Body of pancreas (tissue), 4 donors: ENCODE data around the gene PLPP1.

ENCODE experiments used
- POLR2A ChIP-seq, 3 donors: fragments of 450-650 bp; IDR thresholded peaks; one replicate each; pipeline ENCODE4 v1.6.1; 2016; ENCODE audit warnings: antibody characterized with exemption in 3 of 3, mild to moderate bottlenecking in 2 of 3
- TF ChIP-seq, protein P1 (sequence below), 7 experiments: fragments of 450-650 bp in 4 of 7; fragments of 200-600 bp in 3 of 7; sonication (generic) in 3 of 7; IDR thresholded peaks; one replicate each; pipeline ENCODE4 v1.5.1; 2016 to 2019; ENCODE audit warnings: antibody characterized with exemption in 7 of 7

DNA sequence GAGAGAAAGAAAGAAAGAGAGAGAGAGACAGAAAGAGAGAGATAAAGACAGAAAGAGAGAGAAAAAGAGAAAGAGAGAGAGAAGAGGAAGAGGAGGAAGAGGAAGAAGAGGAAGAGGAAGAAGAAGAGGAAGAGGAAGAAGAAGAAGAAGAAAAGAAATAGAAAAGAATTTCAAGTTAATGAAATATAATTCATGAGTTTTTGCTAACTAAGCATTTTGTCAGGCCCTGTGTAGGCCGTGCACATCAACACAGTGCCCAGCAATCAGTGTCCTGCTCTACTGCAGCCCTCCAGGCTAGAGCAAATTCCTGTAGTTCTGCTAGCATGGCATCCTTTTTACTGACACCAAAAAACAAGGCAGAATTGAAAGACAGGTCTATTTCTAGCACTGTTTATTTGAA, 62.1 kb downstream of the PLPP1 start:
- TF ChIP-seq, protein P1, sequence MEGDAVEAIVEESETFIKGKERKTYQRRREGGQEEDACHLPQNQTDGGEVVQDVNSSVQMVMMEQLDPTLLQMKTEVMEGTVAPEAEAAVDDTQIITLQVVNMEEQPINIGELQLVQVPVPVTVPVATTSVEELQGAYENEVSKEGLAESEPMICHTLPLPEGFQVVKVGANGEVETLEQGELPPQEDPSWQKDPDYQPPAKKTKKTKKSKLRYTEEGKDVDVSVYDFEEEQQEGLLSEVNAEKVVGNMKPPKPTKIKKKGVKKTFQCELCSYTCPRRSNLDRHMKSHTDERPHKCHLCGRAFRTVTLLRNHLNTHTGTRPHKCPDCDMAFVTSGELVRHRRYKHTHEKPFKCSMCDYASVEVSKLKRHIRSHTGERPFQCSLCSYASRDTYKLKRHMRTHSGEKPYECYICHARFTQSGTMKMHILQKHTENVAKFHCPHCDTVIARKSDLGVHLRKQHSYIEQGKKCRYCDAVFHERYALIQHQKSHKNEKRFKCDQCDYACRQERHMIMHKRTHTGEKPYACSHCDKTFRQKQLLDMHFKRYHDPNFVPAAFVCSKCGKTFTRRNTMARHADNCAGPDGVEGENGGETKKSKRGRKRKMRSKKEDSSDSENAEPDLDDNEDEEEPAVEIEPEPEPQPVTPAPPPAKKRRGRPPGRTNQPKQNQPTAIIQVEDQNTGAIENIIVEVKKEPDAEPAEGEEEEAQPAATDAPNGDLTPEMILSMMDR (IDR thresholded peaks at IDR 0.05): no peak
- TF ChIP-seq POLR2A (IDR thresholded peaks at IDR 0.05): no peak
